ENCODE results near the gene TEX22.

- no peak for TF ChIP-seq ZNF384 (IDR thresholded peaks at IDR 0.05)
- TF ChIP-seq PKNOX1 (IDR thresholded peaks at IDR 0.05): no peak
- TF ChIP-seq SUZ12 (IDR thresholded peaks at IDR 0.05): no peak
- TF ChIP-seq ARNT (IDR thresholded peaks at IDR 0.05): no peak
- TF ChIP-seq FOXK2 (IDR thresholded peaks at IDR 0.05): no peak
- TF ChIP-seq LEF1 (IDR thresholded peaks at IDR 0.05; ENCODE audit: borderline replicate concordance): no peak
- no peak for TF ChIP-seq SP1 (IDR thresholded peaks at IDR 0.05)
- no peak for TF ChIP-seq HDGF (IDR thresholded peaks at IDR 0.05; ENCODE audit: borderline replicate concordance)
- TF ChIP-seq BHLHE40 (IDR thresholded peaks at IDR 0.05; ENCODE audit: borderline replicate concordance): no peak
Observed at GRCh38 chr14:105368032-105368417, 30.3 kb upstream of the TEX22 start.
